ENCODE data around the gene GOSR1.

Gene GOSR1

GRCh38 chr17:30475206-30475605, 2.0 kb upstream of the GOSR1 start:
- TF ChIP-seq CTCF (IDR thresholded peaks at IDR 0.05; ENCODE audit: borderline replicate concordance, insufficient read depth, low read depth, low read length) = no peak

GRCh38 chr17:30476726-30477082, 504 bp upstream of the GOSR1 start:
- H3K4me3 ChIP-seq (ENCODE audit: low read depth, low read length) = peak overlapping the region; percentile 97
- TF ChIP-seq CTCF (IDR thresholded peaks at IDR 0.05; ENCODE audit: borderline replicate concordance, insufficient read depth, low read depth, low read length) = no peak

More at GRCh38 chr17:30475206-30475605, 2.0 kb upstream of the GOSR1 start:
- H3K4me3 ChIP-seq (ENCODE audit: low read depth, low read length) = no peak overlapping the region

- no peak for TF ChIP-seq CTCF (IDR thresholded peaks at IDR 0.05; ENCODE audit: borderline replicate concordance, insufficient read depth, low read depth, low read length)
- peak overlapping the region; percentile 97 for H3K4me3 ChIP-seq (ENCODE audit: low read depth, low read length)
Measured at GRCh38 chr17:30477774-30478115, 537 bp downstream of the GOSR1 start.

DNA sequence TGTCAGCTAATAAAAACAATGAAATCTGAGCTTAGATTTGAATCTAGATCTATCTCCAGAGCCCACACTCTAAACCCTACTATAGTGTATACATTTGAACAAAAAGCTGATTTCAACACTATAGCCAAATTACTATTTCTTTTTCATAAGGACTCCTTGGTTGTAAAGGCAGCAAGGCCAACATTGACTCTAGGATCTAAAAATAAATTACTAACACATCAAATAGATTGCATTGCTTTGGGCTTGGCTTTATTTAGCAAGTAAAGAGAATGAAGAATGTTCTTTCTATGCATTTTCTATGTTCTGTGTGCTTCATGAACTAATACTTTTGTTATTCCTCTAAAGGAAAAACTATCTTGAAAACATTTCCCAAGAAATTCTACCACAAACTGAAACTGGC, 5.3 kb downstream of the GOSR1 start:
- no peak for TF ChIP-seq CTCF (IDR thresholded peaks at IDR 0.05; ENCODE audit: borderline replicate concordance, insufficient read depth, low read depth, low read length)

GRCh38 chr17:30483159-30483558, 6.0 kb downstream of the GOSR1 start:
- H3K4me3 ChIP-seq (ENCODE audit: low read depth, low read length) = no peak overlapping the region
- no peak for TF ChIP-seq CTCF (IDR thresholded peaks at IDR 0.05; ENCODE audit: borderline replicate concordance, insufficient read depth, low read depth, low read length)

More for the DNA sequence above, 5.3 kb downstream of the GOSR1 start:
- no peak overlapping the region for H3K4me3 ChIP-seq (ENCODE audit: low read depth, low read length)

- no peak for TF ChIP-seq CTCF (IDR thresholded peaks at IDR 0.05; ENCODE audit: borderline replicate concordance, insufficient read depth, low read depth, low read length)
- no peak overlapping the region for H3K4me3 ChIP-seq (ENCODE audit: low read depth, low read length)
Measured at GRCh38 chr17:30493780-30494179, 16.6 kb downstream of the GOSR1 start.

DNA sequence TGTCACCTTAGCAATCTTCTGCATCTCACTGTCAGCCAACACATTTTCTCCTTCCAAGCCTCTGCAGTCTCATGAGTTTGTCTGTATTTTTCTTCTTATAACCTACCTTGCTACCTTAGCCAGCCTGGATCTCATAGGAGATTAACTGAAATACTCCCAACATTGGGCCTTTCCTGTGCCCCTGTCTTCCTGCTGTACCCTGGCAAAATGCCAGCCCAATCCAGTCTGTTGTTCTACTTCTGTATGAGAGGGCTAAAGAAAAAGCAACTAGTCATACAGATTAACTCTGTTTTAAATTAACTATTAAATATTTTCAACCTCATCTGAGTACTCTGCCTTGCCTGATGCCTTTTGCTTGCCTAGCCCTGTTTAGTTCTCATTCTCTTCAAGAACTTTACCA, 18.4 kb downstream of the GOSR1 start:
- TF ChIP-seq CTCF (IDR thresholded peaks at IDR 0.05; ENCODE audit: borderline replicate concordance, insufficient read depth, low read depth, low read length) = no peak

More for the DNA sequence above, 18.4 kb downstream of the GOSR1 start:
- no peak overlapping the region for H3K4me3 ChIP-seq (ENCODE audit: low read depth, low read length)
